NCI-H2171 treated with DMSO at 0.1 percent for 48 hours (cell line): ENCODE data around the gene RHOD.

ENCODE experiments used
- DNase-seq: peaks from one replicate; lab custom pipeline; 2025; lab: John Stamatoyannopoulos, UW

Gene RHOD

DNA sequence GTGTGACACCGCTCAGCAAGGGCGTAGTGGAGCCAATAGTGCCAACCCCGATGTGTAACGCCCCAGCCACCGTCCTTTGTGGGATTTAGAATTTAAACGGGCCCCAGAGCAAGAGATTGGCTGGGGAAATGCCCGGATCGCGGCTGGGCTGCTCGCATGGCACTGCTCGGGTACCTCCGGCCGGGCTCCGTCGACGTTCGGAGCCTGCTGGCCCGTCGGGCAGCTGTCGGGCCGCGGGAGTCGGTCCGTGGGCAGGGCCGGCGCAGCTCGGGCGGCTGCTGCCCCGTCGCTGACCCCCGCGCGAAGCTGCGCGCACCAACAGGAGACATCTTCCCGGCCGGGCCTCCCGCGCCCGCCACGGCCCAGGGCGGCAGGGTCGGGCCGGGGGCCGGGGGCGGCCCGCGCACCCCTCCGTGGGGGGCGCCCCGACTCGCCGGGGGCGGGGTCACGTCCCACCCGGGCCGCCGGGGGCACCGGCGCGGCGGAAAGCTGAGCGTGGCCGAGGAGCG is 61.1 kb downstream of the RHOD start:
- peak; percentile 23 for DNase-seq

GRCh38 chr11:67118181-67118766 is 61.6 kb downstream of the RHOD start:
- peak; percentile 28 for DNase-seq

- peak; percentile 96 for DNase-seq
Observed at GRCh38 chr11:67118801-67119584, 62.3 kb downstream of the RHOD start, which contains the start of gene KDM2A. Gene KDM2A, plus strand, starts transcription at chr11:67119263. Its CDS starts 2,054 bp downstream, at chr11:67121317.

- peak; percentile 20 for DNase-seq
Observed at GRCh38 chr11:67119585-67120391, 63.1 kb downstream of the RHOD start.

DNA sequence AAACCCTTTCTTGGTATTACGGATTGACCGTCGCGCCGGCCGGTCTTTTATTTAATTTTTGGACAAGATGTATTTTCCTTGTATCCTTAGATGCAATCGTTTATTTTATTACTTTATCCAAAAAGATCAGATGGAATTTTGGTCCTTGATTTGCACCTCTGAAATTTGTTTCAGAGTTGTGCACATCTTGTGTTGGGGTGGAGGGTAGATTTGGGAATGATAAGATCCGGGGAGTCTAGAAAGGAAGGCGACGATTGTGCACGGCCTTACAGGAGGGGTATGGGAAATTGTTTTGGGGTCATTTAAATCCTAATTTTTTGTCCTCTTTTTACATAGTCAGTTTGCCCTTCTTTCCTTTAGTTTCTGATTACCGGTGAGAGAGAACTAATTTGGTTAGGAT is 63.8 kb downstream of the RHOD start:
- DNase-seq = no peak

- no peak for DNase-seq
Observed at GRCh38 chr11:67120881-67121710, 64.4 kb downstream of the RHOD start.
